ENCODE results near the gene CPA1. TPM values are rescaled to one million over a fixed set of nuclear protein-coding genes. Genes with fewer than 3 reads are reported as not detected.

The CPA1 gene
- polyA plus RNA-seq (ENCODE audit: insufficient read length in 3 of 3), result 1 to 10 TPM; 1.2 to 2.5 (median 1.7) TPM

GRCh38 chr7:130379921-130380860, at the start of gene CPA1:
TSS of gene CPA1 (plus strand) at chr7:130380494. CDS start at chr7:130380521, 27 bp downstream.
- no peak for DNase-seq (ENCODE audit: low read depth in 3 of 3, low spot score in 2 of 3)

GRCh38 chr7:130332259-130333053, 47.8 kb upstream of the CPA1 start:
- no peak for DNase-seq (ENCODE audit: low read depth in 3 of 3, low spot score in 2 of 3)

- no peak for DNase-seq (ENCODE audit: low read depth in 3 of 3, low spot score in 2 of 3)
Observed at GRCh38 chr7:130333832-130334231, 46.5 kb upstream of the CPA1 start.

GRCh38 chr7:130334274-130334673, 46.0 kb upstream of the CPA1 start:
- no peak for DNase-seq (ENCODE audit: low read depth in 3 of 3, low spot score in 2 of 3)

GRCh38 chr7:130337410-130337971, 42.8 kb upstream of the CPA1 start:
- DNase-seq (ENCODE audit: low read depth in 3 of 3, low spot score in 2 of 3), result no peak

GRCh38 chr7:130338233-130338632, 42.1 kb upstream of the CPA1 start:
- DNase-seq (ENCODE audit: low read depth in 3 of 3, low spot score in 2 of 3), result no peak

- no peak for DNase-seq (ENCODE audit: low read depth in 3 of 3, low spot score in 2 of 3)
Observed at GRCh38 chr7:130341882-130342281, 38.4 kb upstream of the CPA1 start.

GRCh38 chr7:130342701-130343380, 37.5 kb upstream of the CPA1 start:
- DNase-seq (ENCODE audit: low read depth in 3 of 3, low spot score in 2 of 3), result no peak

- no peak for DNase-seq (ENCODE audit: low read depth in 3 of 3, low spot score in 2 of 3)
Observed at GRCh38 chr7:130344271-130344866, 35.9 kb upstream of the CPA1 start, which contains the start of gene CPA5. TSS of gene CPA5 (plus strand) at chr7:130344816. CDS start at chr7:130346486, 1,670 bp downstream.

- DNase-seq (ENCODE audit: low read depth in 3 of 3, low spot score in 2 of 3), result no peak
Observed at GRCh38 chr7:130345136-130345535, 35.2 kb upstream of the CPA1 start.

GRCh38 chr7:130345725-130346124, 34.6 kb upstream of the CPA1 start:
- DNase-seq (ENCODE audit: low read depth in 3 of 3, low spot score in 2 of 3), result no peak

GRCh38 chr7:130346177-130346905, 34.0 kb upstream of the CPA1 start:
- DNase-seq (ENCODE audit: low read depth in 3 of 3, low spot score in 2 of 3), result no peak

- DNase-seq (ENCODE audit: low read depth in 3 of 3, low spot score in 2 of 3), result no peak
Observed at GRCh38 chr7:130346941-130347340, 33.4 kb upstream of the CPA1 start.

- no peak for DNase-seq (ENCODE audit: low read depth in 3 of 3, low spot score in 2 of 3)
Observed at GRCh38 chr7:130349911-130350782, 30.1 kb upstream of the CPA1 start.

GRCh38 chr7:130350945-130351790, 29.1 kb upstream of the CPA1 start:
- no peak for DNase-seq (ENCODE audit: low read depth in 3 of 3, low spot score in 2 of 3)

GRCh38 chr7:130351791-130352090, 28.6 kb upstream of the CPA1 start:
- no peak for DNase-seq (ENCODE audit: low read depth in 3 of 3, low spot score in 2 of 3)

GRCh38 chr7:130352194-130353074, 27.9 kb upstream of the CPA1 start:
- DNase-seq (ENCODE audit: low read depth in 3 of 3, low spot score in 2 of 3), result no peak
